Measurements from ENCODE around the gene PERM1.

Gene PERM1

GRCh38 chr1:928825-929661 is 52.9 kb downstream of the PERM1 start:
- TF ChIP-seq, protein P1, sequence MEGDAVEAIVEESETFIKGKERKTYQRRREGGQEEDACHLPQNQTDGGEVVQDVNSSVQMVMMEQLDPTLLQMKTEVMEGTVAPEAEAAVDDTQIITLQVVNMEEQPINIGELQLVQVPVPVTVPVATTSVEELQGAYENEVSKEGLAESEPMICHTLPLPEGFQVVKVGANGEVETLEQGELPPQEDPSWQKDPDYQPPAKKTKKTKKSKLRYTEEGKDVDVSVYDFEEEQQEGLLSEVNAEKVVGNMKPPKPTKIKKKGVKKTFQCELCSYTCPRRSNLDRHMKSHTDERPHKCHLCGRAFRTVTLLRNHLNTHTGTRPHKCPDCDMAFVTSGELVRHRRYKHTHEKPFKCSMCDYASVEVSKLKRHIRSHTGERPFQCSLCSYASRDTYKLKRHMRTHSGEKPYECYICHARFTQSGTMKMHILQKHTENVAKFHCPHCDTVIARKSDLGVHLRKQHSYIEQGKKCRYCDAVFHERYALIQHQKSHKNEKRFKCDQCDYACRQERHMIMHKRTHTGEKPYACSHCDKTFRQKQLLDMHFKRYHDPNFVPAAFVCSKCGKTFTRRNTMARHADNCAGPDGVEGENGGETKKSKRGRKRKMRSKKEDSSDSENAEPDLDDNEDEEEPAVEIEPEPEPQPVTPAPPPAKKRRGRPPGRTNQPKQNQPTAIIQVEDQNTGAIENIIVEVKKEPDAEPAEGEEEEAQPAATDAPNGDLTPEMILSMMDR (IDR thresholded peaks at IDR 0.05; ENCODE audit: low read depth, low read length): no peak
- H3K4me3 ChIP-seq (replicated peaks in 1 of 2; ENCODE audit: low read depth in 2 of 2, low read length in 2 of 2): no peak overlapping the region
- DNase-seq (ENCODE audit: low read depth in 2 of 2): no peak

DNA sequence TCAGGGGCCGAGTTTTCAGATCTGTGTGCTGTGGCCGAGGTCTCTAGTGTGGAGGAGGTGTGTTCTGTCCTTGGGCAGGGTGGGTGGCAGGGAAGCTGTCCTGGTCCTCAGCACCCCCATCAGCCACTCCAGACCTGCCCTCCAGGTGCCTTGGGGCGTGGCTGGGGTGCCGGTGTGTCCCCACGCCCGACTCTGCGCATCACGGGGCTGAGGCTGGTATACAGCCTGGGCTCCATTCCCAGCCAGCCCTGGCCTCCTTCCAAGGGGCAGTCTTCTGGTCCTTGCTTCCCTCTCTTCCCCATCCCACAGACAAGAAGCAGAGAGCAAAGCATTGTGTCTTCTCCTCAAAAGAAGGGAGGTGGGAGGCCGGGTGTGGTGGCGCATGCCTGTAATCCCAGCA is 54.1 kb downstream of the PERM1 start:
- TF ChIP-seq, protein P1 (IDR thresholded peaks at IDR 0.05; ENCODE audit: low read depth, low read length): no peak
- no peak overlapping the region for H3K4me3 ChIP-seq (replicated peaks in 1 of 2; ENCODE audit: low read depth in 2 of 2, low read length in 2 of 2)
- DNase-seq (ENCODE audit: low read depth in 2 of 2): no peak

GRCh38 chr1:927234-927633 is 54.7 kb downstream of the PERM1 start:
- TF ChIP-seq, protein P1 (IDR thresholded peaks at IDR 0.05; ENCODE audit: low read depth, low read length): no peak
- DNase-seq (ENCODE audit: low read depth in 2 of 2): no peak
- no peak overlapping the region for H3K4me3 ChIP-seq (replicated peaks in 1 of 2; ENCODE audit: low read depth in 2 of 2, low read length in 2 of 2)

- DNase-seq (ENCODE audit: low read depth in 2 of 2): no peak
- TF ChIP-seq, protein P1 (IDR thresholded peaks at IDR 0.05; ENCODE audit: low read depth, low read length): no peak
- peak overlapping the region in 1 of 2 donors; percentile 13 for H3K4me3 ChIP-seq (replicated peaks in 1 of 2; ENCODE audit: low read depth in 2 of 2, low read length in 2 of 2)
These were observed 56.1 kb downstream of the PERM1 start for GRCh38 chr1:925561-926421.

Measured in cardiac fibroblast (primary cell).